GM13977 (cell line): ENCODE data around the gene TMED9.

ENCODE experiments used
- DNase-seq: peaks from one replicate; pipeline ENCODE4 v3.0.0; 2012; ENCODE audit warnings: low spot score
- in situ Hi-C: fragments of 300-500 bp; cut with MboI; formaldehyde crosslinking; loops from one replicate; pipeline ENCODE4 v1.12.0; 2022; ENCODE audit warnings: low sequenced_read_pairs, low pct_unique_long_range_greater_than_20kb, mixed read lengths, inconsistent platforms; ENCODE audit not compliant: unreplicated experiment
- TF ChIP-seq, protein P1 (sequence below): IDR thresholded peaks from 2 replicates; pipeline ENCODE4 v1.5.1; 2012; ENCODE audit warnings: mild to moderate bottlenecking, control low read depth; ENCODE audit not compliant: insufficient read depth; ENCODE audit errors: extremely low read depth, missing control alignments

TMED9 gene

DNA sequence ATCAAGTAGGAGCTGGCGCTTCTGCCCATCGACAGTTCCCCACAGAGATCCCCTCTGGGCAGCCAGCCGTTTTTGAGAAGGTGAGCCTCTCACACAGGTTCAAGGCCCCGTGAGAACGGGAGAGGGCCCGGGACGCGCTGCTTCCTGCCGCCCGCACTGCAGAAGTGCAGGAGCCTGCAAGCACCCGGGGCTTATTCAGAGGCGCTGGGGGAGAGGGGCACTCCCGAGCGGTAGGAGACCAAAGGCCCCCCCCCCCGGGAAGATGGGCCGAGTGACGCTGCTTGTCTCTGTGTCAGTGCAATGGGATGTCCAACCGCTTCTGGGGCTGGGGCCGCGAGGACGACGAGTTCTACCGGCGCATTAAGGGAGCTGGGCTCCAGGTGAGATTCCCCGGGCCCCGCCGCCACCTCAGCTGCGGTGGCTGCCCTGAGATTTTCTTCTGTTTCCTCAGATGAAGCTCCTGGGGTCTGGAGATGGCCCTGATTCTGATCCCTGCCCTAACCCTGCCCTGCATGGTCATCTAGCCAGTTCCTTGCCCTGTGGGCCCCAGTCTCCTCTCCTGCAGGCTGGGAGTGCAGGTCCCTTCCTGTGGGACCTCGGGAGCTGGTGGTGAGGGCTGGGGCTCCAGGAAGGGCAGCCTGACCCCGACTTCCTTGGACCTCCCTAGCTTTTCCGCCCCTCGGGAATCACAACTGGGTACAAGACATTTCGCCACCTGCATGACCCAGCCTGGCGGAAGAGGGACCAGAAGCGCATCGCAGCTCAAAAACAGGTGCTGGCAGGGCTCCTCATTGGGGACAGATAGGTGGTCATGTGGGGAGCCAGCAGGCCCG, 16.5 kb downstream of the TMED9 start:
- in situ Hi-C loops, result no loop called here
- no peak for DNase-seq
- TF ChIP-seq, protein P1, sequence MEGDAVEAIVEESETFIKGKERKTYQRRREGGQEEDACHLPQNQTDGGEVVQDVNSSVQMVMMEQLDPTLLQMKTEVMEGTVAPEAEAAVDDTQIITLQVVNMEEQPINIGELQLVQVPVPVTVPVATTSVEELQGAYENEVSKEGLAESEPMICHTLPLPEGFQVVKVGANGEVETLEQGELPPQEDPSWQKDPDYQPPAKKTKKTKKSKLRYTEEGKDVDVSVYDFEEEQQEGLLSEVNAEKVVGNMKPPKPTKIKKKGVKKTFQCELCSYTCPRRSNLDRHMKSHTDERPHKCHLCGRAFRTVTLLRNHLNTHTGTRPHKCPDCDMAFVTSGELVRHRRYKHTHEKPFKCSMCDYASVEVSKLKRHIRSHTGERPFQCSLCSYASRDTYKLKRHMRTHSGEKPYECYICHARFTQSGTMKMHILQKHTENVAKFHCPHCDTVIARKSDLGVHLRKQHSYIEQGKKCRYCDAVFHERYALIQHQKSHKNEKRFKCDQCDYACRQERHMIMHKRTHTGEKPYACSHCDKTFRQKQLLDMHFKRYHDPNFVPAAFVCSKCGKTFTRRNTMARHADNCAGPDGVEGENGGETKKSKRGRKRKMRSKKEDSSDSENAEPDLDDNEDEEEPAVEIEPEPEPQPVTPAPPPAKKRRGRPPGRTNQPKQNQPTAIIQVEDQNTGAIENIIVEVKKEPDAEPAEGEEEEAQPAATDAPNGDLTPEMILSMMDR, result no peak

DNA sequence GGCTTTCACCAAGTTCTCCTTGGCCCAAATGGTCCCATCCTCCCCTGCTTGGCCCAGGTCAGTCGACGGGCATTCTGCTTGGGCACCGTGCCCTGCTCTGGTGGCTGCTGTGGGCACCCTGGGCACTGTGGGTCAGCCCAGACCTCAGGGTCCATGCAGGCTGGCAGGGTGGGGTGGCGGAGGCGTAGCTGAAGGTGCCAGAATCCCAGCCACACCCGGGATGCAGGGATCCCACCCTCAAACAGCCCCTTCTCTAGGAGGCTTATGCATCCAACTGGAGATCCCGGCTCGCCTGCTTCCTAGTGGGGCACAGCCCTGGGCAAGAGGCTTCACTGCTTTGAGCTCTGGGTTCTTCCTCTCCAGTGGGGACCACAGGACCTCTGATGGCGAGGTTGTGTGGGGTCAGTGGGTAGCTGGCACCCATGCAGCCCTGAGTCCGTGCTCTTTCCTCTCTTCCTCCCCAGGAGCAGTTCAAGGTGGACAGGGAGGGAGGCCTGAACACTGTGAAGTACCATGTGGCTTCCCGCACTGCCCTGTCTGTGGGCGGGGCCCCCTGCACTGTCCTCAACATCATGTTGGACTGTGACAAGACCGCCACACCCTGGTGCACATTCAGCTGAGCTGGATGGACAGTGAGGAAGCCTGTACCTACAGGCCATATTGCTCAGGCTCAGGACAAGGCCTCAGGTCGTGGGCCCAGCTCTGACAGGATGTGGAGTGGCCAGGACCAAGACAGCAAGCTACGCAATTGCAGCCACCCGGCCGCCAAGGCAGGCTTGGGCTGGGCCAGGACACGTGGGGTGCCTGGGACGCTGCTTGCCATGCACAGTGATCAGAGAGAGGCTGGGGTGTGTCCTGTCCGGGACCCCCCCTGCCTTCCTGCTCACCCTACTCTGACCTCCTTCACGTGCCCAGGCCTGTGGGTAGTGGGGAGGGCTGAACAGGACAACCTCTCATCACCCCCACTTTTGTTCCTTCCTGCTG, 17.4 kb downstream of the TMED9 start:
- DNase-seq, result no peak
- TF ChIP-seq, protein P1, result no peak
- in situ Hi-C loops, result no loop called here

DNA sequence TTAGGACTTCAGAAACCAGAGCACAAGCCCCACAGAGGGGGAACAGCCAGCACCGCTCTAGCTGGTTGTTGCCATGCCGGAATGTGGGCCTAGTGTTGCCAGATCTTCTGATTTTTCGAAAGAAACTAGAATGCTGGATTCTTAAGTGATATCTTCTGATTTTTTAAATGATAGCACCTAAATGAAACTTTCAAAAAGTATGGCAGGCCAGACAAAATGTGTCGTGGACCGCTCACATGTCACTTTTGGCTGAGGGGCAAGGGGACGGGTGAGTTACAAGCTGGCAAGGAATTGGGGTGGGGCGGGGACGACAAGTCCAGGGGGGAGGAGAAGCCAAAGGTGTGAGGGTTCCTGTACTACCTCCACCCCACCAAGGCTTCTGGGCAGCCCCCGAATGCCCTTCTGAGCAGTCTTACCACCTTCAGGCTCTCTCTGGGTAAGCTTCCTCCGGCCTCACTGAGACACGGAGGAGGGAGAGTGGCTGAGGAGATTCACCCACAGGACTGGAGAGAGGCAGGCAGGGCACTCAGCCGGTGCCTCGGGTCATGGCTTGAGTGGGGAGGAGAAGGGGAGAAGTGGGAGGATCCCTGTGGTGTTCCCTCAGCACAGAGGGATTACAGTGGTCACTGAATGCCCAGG, 18.2 kb downstream of the TMED9 start:
- DNase-seq, result no peak
- TF ChIP-seq, protein P1, result no peak
- in situ Hi-C loops, result no loop called here

DNA sequence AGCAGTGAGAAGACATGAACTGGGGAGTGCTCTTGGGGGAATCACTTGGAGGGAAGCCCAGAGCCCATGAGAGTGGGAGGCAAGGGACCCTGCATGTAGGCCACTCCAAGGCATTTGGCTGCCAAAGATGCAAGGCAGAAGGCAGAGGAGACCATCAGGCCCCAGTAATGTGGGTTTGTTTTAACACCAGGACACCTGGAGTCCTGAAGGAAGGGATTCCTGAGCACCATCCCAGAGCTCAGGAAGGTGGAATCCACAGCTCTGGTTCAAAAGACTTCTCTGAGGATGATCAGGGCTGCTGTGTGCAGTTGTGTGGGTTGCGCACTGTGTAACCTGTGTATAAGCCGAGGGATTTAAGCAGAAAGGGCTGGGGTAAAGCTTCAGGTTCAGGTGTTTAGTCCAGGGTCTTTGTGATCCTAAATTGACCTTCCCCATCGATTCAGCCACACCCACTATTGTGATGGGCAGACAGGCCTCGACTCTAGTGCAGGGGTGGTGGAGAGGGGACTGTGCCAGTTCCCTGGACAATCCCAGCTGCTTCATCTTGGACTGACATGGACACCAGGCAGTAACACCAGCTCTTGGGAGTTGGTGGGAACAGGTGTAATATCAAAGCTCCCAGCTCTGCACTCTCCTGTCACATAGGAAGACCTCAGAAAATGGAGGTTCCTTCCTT, 18.9 kb downstream of the TMED9 start:
- DNase-seq, result no peak
- in situ Hi-C loops, result no loop called here
- TF ChIP-seq, protein P1, result no peak

DNA sequence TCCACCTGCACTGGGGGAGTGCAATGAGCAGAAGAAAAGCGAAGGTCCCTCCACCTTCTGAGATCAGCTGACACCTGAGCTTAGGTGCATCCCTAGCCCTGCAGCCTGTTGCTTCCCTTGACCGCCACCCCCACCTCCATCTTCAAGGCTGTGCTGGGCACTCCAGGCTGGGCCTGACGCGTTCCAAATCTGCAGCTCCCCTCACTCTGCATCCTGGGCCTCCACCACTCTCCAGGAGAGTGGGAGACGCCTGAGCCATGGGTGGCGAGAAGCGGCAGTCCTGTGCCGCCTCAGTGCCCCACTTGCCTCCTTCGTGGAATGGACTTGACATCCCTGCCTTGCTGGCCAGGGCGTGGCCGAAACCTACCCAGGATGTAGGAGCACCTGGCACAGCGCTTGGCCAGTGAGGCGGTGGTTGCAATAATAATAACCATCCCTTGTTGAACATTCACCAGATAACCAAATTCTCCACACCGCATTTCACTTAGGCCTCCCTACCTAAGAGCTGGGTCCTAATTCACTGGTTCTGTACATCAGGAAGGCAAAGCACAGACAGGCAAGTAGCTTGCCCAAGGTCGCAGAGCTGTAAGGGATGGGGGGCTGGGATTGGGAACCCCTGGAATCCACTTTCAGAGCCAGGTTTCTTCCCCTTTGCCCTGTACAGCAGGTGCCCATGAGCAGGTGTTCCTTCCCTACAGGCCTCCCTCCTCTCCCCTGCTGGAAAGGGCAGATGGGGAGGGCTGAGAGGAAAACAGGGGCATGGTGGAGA, 19.6 kb downstream of the TMED9 start:
- TF ChIP-seq, protein P1, result no peak
- DNase-seq, result no peak
- in situ Hi-C loops, result no loop called here
